ENCODE data around the gene KIF18A.
"Not testable (repeated sequence)": the region's sequence is repeated elsewhere in the genome, so short reads cannot be mapped to it uniquely, and the experiment has no call there.

KIF18A gene

DNA sequence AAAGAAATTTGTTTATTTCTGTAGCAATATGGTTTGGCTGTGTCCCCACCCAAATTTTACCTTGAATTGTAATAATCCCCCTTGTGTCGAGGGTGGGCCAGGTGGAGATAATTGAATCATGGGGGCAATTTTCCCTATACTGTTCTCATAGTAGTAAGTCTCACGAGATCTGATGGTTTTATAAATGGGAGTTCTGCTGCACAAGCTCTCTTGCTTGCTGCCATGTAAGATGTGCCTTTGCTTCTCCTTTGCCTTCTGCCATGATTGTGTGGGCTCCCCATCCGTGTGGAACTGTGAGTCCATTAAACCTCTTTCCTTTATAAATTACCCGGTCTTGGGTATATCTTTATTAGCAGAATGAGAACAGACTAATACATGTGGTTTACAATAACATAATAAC, 28.2 kb upstream of the KIF18A start:
- WGBS (ENCODE audit: insufficient coverage, insufficient read length): no CpG with 5 or more reads among the region's 4 CpGs
- H3K4me1 ChIP-seq (ENCODE audit: control insufficient read depth, insufficient read depth, low read length); H3K27me3 ChIP-seq (ENCODE audit: control insufficient read depth, insufficient read depth, low read length); DNase-seq (ENCODE audit: low read depth, low spot score); H3K27ac ChIP-seq (ENCODE audit: low read length); H3K36me3 ChIP-seq (ENCODE audit: control insufficient read depth, insufficient read depth, low read length); H3K4me3 ChIP-seq (ENCODE audit: low read length): not testable (repeated sequence)
- H3K9me3 ChIP-seq (ENCODE audit: control insufficient read depth, insufficient read depth, low read length): peaks cover 15% of the 10 kb centered on the region

DNA sequence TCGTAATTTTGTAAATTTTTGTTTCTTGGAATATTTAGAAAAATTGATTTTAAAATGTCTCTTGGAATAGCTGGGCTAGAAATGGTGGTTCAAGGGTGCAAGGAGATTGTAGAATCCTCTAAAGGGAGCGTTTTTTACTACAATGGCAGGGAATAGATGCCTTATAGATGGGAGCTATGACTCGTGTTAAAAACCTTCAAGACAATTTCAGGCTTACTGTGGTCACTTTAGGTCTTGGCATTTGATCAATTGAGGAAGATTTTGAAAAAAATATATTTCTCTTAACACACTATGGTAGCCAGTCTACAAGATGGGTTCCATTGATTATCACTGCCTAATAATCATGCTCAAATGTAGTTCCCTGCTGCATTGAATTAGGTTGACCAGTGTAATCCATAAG, 25.2 kb upstream of the KIF18A start:
- H3K27me3 ChIP-seq (ENCODE audit: control insufficient read depth, insufficient read depth, low read length): no peaks in the 10 kb centered on the region
- H3K9me3 ChIP-seq (ENCODE audit: control insufficient read depth, insufficient read depth, low read length): peaks cover 3% of the 10 kb centered on the region
- H3K4me1 ChIP-seq (ENCODE audit: control insufficient read depth, insufficient read depth, low read length): no peaks in the 10 kb centered on the region
- WGBS (ENCODE audit: insufficient coverage, insufficient read length): 100% methylated on average over 1 of the region's 3 CpGs
- DNase-seq (ENCODE audit: low read depth, low spot score): no peak
- H3K27ac ChIP-seq (ENCODE audit: low read length): no peak overlapping the region
- no peak overlapping the region for H3K4me3 ChIP-seq (ENCODE audit: low read length)
- H3K36me3 ChIP-seq (ENCODE audit: control insufficient read depth, insufficient read depth, low read length): no peaks in the 10 kb centered on the region

DNA sequence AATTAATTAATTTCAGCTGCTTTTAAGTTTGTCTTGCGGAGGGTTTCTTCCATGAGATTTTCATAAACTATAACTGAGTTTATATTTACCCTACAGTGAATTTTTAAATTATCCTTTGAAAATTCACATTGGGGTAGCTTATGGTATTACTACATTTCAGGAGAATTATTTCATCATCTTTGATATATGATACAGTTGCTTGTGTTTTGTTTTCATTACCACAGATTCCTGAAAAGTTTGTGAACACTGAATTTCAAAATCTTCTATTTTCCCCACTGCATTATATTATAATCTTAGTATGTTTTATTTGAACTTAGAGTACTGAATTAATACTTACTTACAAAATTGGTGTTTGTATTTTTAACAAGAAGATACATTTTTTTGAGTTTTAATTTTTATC, 24.6 kb upstream of the KIF18A start:
- no peak for DNase-seq (ENCODE audit: low read depth, low spot score)
- Histone ChIP-seq H3K4me3 (ENCODE audit: low read length) (no peak overlapping the region), H3K36me3 (ENCODE audit: control insufficient read depth, insufficient read depth, low read length) (no peaks in the 10 kb centered on the region), H3K4me1 (ENCODE audit: control insufficient read depth, insufficient read depth, low read length) (no peaks in the 10 kb centered on the region), H3K9me3 (ENCODE audit: control insufficient read depth, insufficient read depth, low read length) (peaks cover 3% of the 10 kb centered on the region), H3K27ac (ENCODE audit: low read length) (no peak overlapping the region), H3K27me3 (ENCODE audit: control insufficient read depth, insufficient read depth, low read length) (no peaks in the 10 kb centered on the region)
- WGBS (ENCODE audit: insufficient coverage, insufficient read length): no CpG with 5 or more reads among the region's 1 CpG

DNA sequence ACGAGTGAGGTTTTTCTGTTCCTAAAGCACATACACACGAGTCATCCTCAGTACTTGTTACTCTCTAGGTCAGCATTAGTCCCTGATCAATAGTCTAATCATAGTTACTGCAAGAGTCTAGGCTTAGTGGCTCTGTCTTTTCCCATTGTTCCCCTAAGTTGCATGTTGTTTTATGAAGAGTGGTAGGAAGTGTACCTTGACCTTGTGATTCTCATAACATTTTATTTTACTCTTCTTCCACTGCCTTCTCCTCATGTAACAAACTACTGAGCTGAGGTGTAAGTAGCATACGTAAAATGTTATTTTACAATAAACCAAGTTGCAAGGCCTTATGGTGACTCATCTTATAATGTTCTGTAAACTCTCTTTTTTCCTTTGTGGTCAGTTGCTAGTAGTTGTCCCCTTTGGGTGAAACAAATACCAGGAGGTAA, 15.2 kb upstream of the KIF18A start:
- H3K4me1 ChIP-seq (ENCODE audit: control insufficient read depth, insufficient read depth, low read length): no peaks in the 10 kb centered on the region
- H3K27me3 ChIP-seq (ENCODE audit: control insufficient read depth, insufficient read depth, low read length): no peaks in the 10 kb centered on the region
- H3K27ac ChIP-seq (ENCODE audit: low read length): no peak overlapping the region
- H3K36me3 ChIP-seq (ENCODE audit: control insufficient read depth, insufficient read depth, low read length): no peaks in the 10 kb centered on the region
- DNase-seq (ENCODE audit: low read depth, low spot score): no peak
- no peak overlapping the region for H3K4me3 ChIP-seq (ENCODE audit: low read length)
- no CpG with 5 or more reads among the region's 3 CpGs for WGBS (ENCODE audit: insufficient coverage, insufficient read length)
- no peaks in the 10 kb centered on the region for H3K9me3 ChIP-seq (ENCODE audit: control insufficient read depth, insufficient read depth, low read length)

DNA sequence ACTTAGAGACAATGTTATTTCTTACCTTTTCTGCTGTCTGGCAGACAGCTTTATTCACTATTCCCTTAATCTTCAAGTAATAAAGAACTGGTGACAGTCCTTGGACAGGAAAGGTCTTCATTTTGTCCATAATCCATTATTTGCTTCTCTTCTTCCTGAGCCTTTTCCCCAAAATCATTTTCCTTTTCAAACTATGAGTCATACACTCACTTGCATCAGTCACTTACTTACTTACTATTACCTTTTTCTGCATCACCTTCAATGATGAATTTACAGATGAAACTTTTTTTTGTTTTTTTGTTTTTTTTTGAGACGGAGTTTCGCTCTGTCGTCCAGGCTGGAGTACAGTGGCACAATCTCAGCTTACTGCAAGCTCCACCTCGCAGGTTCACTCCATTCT, 9.8 kb upstream of the KIF18A start:
- no peaks in the 10 kb centered on the region for H3K4me1 ChIP-seq (ENCODE audit: control insufficient read depth, insufficient read depth, low read length)
- H3K9me3 ChIP-seq (ENCODE audit: control insufficient read depth, insufficient read depth, low read length): no peaks in the 10 kb centered on the region
- H3K27ac ChIP-seq (ENCODE audit: low read length): no peak overlapping the region
- H3K27me3 ChIP-seq (ENCODE audit: control insufficient read depth, insufficient read depth, low read length): no peaks in the 10 kb centered on the region
- WGBS (ENCODE audit: insufficient coverage, insufficient read length): no CpG with 5 or more reads among the region's 4 CpGs
- H3K36me3 ChIP-seq (ENCODE audit: control insufficient read depth, insufficient read depth, low read length): no peaks in the 10 kb centered on the region
- no peak overlapping the region for H3K4me3 ChIP-seq (ENCODE audit: low read length)
- DNase-seq (ENCODE audit: low read depth, low spot score): no peak

DNA sequence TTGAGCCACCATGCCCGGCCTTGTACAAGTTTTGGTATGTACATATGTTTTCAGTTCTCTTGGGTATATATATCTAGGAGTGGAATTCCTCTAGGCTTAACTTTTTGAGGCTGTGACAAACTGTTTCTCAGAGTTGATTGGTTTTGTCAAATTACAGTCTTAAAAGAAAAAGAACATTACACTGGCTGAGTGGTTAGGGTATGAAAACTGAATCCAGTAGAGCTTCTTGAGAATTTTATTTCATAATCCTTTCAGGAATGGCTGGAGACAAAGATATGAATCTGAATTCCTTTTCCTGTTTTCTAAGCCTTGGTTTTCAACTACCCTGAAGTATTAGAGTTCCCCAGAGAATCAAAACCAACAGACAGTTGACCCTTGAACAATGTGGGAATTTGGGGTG, 6.8 kb upstream of the KIF18A start:
- WGBS (ENCODE audit: insufficient coverage, insufficient read length): no CpG with 5 or more reads among the region's 1 CpG
- no peaks in the 10 kb centered on the region for H3K27me3 ChIP-seq (ENCODE audit: control insufficient read depth, insufficient read depth, low read length)
- H3K9me3 ChIP-seq (ENCODE audit: control insufficient read depth, insufficient read depth, low read length): no peaks in the 10 kb centered on the region
- no peak overlapping the region for H3K4me3 ChIP-seq (ENCODE audit: low read length)
- no peaks in the 10 kb centered on the region for H3K4me1 ChIP-seq (ENCODE audit: control insufficient read depth, insufficient read depth, low read length)
- no peaks in the 10 kb centered on the region for H3K36me3 ChIP-seq (ENCODE audit: control insufficient read depth, insufficient read depth, low read length)
- no peak for DNase-seq (ENCODE audit: low read depth, low spot score)
- H3K27ac ChIP-seq (ENCODE audit: low read length): no peak overlapping the region

DNA sequence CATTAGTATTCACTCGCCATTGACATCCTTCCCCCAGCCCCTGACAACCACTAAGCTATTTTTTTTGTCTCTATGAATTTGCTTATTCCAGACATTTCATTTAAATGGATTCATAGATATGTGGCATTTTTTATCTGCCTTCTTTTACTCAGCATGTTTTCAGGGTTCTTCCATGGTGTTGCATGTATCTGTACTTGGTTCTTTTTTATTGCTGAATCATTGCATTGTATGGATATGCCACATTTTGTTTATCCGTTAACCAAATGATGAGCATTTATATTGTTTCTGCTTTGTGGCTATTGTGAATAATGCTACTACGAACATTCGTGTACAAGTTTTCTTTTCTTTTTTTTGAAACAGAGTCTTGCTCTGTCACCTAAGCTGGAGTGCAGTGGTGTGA, 6.2 kb upstream of the KIF18A start:
- DNase-seq (ENCODE audit: low read depth, low spot score): no peak
- Histone ChIP-seq H3K27me3 (ENCODE audit: control insufficient read depth, insufficient read depth, low read length) (no peaks in the 10 kb centered on the region), H3K4me3 (ENCODE audit: low read length) (no peak overlapping the region), H3K36me3 (ENCODE audit: control insufficient read depth, insufficient read depth, low read length) (no peaks in the 10 kb centered on the region), H3K27ac (ENCODE audit: low read length) (no peak overlapping the region), H3K4me1 (ENCODE audit: control insufficient read depth, insufficient read depth, low read length) (no peaks in the 10 kb centered on the region), H3K9me3 (ENCODE audit: control insufficient read depth, insufficient read depth, low read length) (no peaks in the 10 kb centered on the region)
- whole genome bisulfite sequencing (ENCODE audit: insufficient coverage, insufficient read length): no CpG with 5 or more reads among the region's 4 CpGs

DNA sequence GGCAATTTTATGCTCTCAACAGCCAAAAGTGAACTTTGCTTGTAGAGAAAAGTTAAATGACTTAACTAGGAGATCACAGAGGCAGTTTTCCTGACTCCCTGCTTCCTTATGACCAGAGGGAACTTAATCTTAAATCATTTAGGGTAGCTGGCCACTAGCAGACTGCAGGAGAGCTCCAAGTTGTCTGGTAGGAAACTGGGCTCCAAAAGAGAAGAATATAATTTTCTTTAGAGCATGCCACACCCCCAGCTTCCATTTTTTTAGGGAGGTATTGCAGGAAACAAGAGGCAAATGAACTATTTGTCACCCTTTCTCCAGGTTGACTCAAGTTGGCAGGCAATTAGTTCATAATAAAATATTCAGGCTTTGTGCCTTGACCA, 2.9 kb upstream of the KIF18A start:
- H3K4me1 ChIP-seq (ENCODE audit: control insufficient read depth, insufficient read depth, low read length): no peaks in the 10 kb centered on the region
- H3K4me3 ChIP-seq (ENCODE audit: low read length): peak overlapping the region; percentile 89; the same call in 1 of the 2 replicates
- no peaks in the 10 kb centered on the region for H3K36me3 ChIP-seq (ENCODE audit: control insufficient read depth, insufficient read depth, low read length)
- no peaks in the 10 kb centered on the region for H3K27me3 ChIP-seq (ENCODE audit: control insufficient read depth, insufficient read depth, low read length)
- H3K9me3 ChIP-seq (ENCODE audit: control insufficient read depth, insufficient read depth, low read length): no peaks in the 10 kb centered on the region
- H3K27ac ChIP-seq (ENCODE audit: low read length): no peak overlapping the region
- no peak for DNase-seq (ENCODE audit: low read depth, low spot score)

DNA sequence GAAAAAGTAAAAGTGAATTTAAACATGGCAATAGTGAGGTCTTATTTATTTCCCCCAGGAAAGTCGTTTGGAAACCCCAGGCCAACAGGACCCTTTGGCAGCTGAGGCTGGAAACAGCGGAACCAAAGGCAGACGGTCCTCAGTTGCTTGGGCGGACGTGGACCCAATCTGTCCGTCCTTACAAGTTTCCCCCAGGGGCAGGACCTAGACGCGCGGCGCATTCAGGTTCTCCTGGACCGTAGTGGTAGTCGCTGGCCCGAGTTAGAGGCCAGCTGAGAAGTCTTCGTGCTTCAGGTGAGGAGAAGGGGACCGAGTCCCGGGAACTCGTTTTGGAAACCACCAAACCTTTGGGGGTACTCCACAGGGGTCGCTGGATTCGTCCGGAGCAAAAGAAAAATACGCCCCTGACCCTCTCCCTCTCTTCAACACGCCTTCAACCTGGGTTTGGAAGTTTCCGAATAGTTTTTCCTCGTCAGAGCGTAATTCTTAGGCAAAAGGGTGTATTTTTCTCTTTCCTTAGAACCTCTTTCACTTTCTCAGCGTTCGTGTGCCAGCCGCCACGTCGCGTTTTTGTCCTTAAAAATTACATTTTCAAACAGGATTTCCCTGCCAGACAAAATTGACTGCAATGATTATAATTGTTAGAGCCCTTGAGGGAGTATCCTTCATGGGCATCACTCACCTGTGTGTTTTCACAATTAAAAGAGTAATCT, 2.3 kb upstream of the KIF18A start:
- no peaks in the 10 kb centered on the region for H3K4me1 ChIP-seq (ENCODE audit: control insufficient read depth, insufficient read depth, low read length)
- H3K27ac ChIP-seq (ENCODE audit: low read length): no peak overlapping the region
- WGBS (ENCODE audit: insufficient coverage, insufficient read length): no CpG with 5 or more reads among the region's 31 CpGs
- no peaks in the 10 kb centered on the region for H3K27me3 ChIP-seq (ENCODE audit: control insufficient read depth, insufficient read depth, low read length)
- DNase-seq (ENCODE audit: low read depth, low spot score): peak; percentile 60
- H3K9me3 ChIP-seq (ENCODE audit: control insufficient read depth, insufficient read depth, low read length): no peaks in the 10 kb centered on the region
- H3K4me3 ChIP-seq (ENCODE audit: low read length): peak overlapping the region; percentile 89; the same call in 1 of the 2 replicates
- no peaks in the 10 kb centered on the region for H3K36me3 ChIP-seq (ENCODE audit: control insufficient read depth, insufficient read depth, low read length)

DNA sequence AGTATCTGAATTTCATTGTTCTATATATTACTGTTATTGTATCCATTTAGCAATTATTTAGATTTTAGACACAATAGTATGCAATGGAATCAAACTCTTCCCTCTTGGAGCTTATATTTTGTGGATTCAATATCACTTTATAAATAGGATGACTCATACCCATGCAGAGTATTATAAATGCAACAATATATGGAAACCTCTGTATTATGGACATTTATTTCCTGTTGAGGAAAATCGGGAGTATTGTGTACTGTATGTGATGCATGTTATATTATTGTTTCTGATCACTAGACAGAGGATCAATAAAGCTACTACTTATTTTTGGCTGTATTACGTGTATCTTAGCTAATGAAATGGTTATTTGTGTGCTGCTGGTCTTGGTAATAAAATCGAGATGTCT, 1.0 kb upstream of the KIF18A start:
- no peak for DNase-seq (ENCODE audit: low read depth, low spot score)
- Histone ChIP-seq H3K9me3 (ENCODE audit: control insufficient read depth, insufficient read depth, low read length) (no peaks in the 10 kb centered on the region), H3K27ac (ENCODE audit: low read length) (no peak overlapping the region), H3K27me3 (ENCODE audit: control insufficient read depth, insufficient read depth, low read length) (no peaks in the 10 kb centered on the region), H3K4me3 (ENCODE audit: low read length) (no peak overlapping the region), H3K4me1 (ENCODE audit: control insufficient read depth, insufficient read depth, low read length) (no peaks in the 10 kb centered on the region), H3K36me3 (ENCODE audit: control insufficient read depth, insufficient read depth, low read length) (no peaks in the 10 kb centered on the region)
- no CpG with 5 or more reads among the region's 3 CpGs for WGBS (ENCODE audit: insufficient coverage, insufficient read length)

DNA sequence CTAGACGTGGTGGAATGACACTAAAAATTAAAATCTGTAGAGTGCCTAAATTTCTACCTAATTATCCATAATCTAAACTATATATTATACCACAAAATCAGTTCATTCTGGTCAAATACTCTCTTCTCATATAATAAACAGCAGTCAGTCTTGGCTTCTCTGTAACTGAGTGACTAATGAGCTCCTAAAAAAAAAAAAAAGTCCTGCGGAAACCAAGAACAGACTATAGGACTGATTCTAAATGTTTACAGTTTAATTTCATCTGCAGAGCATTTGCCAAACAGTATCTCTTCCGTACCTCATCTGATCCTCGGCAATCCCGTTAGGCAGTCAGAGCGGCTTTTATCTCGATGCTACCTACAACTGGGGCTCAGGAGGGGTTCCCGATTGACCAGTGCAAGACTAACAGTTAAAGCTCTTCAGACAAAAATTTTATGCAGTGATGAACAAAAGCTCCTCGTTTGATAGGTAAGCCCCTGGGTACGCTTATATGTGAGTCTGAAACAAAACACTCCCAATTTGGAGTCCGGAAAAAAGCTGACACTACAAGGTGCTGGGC, 686 bp downstream of the KIF18A start:
- no peak overlapping the region for H3K27ac ChIP-seq (ENCODE audit: low read length)
- H3K4me3 ChIP-seq (ENCODE audit: low read length): peak overlapping the region; percentile 82; the same call in 1 of the 2 replicates
- H3K9me3 ChIP-seq (ENCODE audit: control insufficient read depth, insufficient read depth, low read length): no peaks in the 10 kb centered on the region
- H3K4me1 ChIP-seq (ENCODE audit: control insufficient read depth, insufficient read depth, low read length): no peaks in the 10 kb centered on the region
- H3K27me3 ChIP-seq (ENCODE audit: control insufficient read depth, insufficient read depth, low read length): no peaks in the 10 kb centered on the region
- no CpG with 5 or more reads among the region's 11 CpGs for WGBS (ENCODE audit: insufficient coverage, insufficient read length)
- no peak for DNase-seq (ENCODE audit: low read depth, low spot score)
- H3K36me3 ChIP-seq (ENCODE audit: control insufficient read depth, insufficient read depth, low read length): no peaks in the 10 kb centered on the region

All from iPS DF 6.9 (cell line).